HG03280 (cell line): ENCODE measurements around the gene SPANXD.
"Not testable (repeated sequence)": the region's sequence is repeated elsewhere in the genome, so short reads cannot be mapped to it uniquely, and the experiment has no call there.

Experiments used
- ATAC-seq: cut with Tn5 transposase; IDR thresholded peaks from one replicate; pipeline ENCODE4 v1.9.1; 2021; ENCODE audit warnings: mild to moderate bottlenecking, moderate library complexity; ENCODE audit not compliant: unreplicated experiment

Gene SPANXD

GRCh38 chrX:141698639-141699038 is at the start of gene SPANXD:
Gene SPANXD (minus strand): TSS chrX:141698739. CDS start chrX:141698405, 334 bp downstream.
- ATAC-seq = not testable (repeated sequence)

GRCh38 chrX:141742666-141743065 is 44.1 kb upstream of the SPANXD start:
- ATAC-seq = no peak

- no peak for ATAC-seq
Measured at GRCh38 chrX:141736656-141737055, 38.1 kb upstream of the SPANXD start.

- no peak for ATAC-seq
Measured at GRCh38 chrX:141733371-141733770, 34.8 kb upstream of the SPANXD start.

GRCh38 chrX:141732031-141732430 is 33.5 kb upstream of the SPANXD start:
- no peak for ATAC-seq

- no peak for ATAC-seq
Measured at GRCh38 chrX:141724186-141724585, 25.6 kb upstream of the SPANXD start.

GRCh38 chrX:141714680-141715079 is 16.1 kb upstream of the SPANXD start:
- ATAC-seq = no peak

GRCh38 chrX:141701072-141701471 is 2.5 kb upstream of the SPANXD start:
- no peak for ATAC-seq

GRCh38 chrX:141673946-141674345 is 24.6 kb downstream of the SPANXD start:
- ATAC-seq = no peak

- no peak for ATAC-seq
Measured at GRCh38 chrX:141669689-141670088, 28.9 kb downstream of the SPANXD start.

- ATAC-seq = no peak
Measured at GRCh38 chrX:141668371-141668770, 30.2 kb downstream of the SPANXD start.

GRCh38 chrX:141662781-141663180 is 35.8 kb downstream of the SPANXD start:
- ATAC-seq = no peak

- no peak for ATAC-seq
Measured at GRCh38 chrX:141652286-141652685, 46.3 kb downstream of the SPANXD start.
